ENCODE data around the gene DDX50.
A peak's percentile ranks its signal among the peaks of the same experiment; 100 is the strongest.

The DDX50 gene

GRCh38 chr10:68954904-68955303 lies 53.8 kb downstream of the DDX50 start:
- H3K36me3 ChIP-seq (replicated peaks in 1 of 2; ENCODE audit: control insufficient read depth in 2 of 2, insufficient read depth in 2 of 2, low read length in 2 of 2), result peaks cover 2 to 28% of the 10 kb centered on the region in 2 donors
- H2AK5ac ChIP-seq (ENCODE audit: low read depth, low read length), result no peak overlapping the region
- no peaks in the 10 kb centered on the region for H3K27me3 ChIP-seq (ENCODE audit: control insufficient read depth in 3 of 3, insufficient read depth in 3 of 3, low read depth in 1 of 3, low read length in 3 of 3)
- H2BK120ac ChIP-seq (ENCODE audit: low read depth, low read length), result no peak overlapping the region
- peaks cover 2 to 3% of the 10 kb centered on the region in 2 donors for H3K4me1 ChIP-seq (ENCODE audit: control insufficient read depth in 2 of 2, insufficient read depth in 1 of 2, low read depth in 1 of 2, low read length in 2 of 2)
- H3K79me1 ChIP-seq (ENCODE audit: low read depth, low read length), result peaks cover 4% of the 10 kb centered on the region
- H3K9me3 ChIP-seq (replicated peaks in 1 of 2; ENCODE audit: control insufficient read depth in 2 of 2, insufficient read depth in 1 of 2, low read depth in 1 of 2, low read length in 2 of 2), result no peaks in the 10 kb centered on the region
- H2AFZ ChIP-seq (ENCODE audit: low read length), result no peak overlapping the region
- H2BK12ac ChIP-seq (ENCODE audit: low read length), result no peak overlapping the region
- H3K4ac ChIP-seq (ENCODE audit: low read length), result no peak overlapping the region
- H3K9ac ChIP-seq (ENCODE audit: low read depth, low read length, poor library complexity), result no peak overlapping the region
- no peak overlapping the region for H3K23ac ChIP-seq (ENCODE audit: low read depth, low read length, poor library complexity)
- H2BK15ac ChIP-seq (ENCODE audit: low read length), result no peak overlapping the region
- DNase-seq (ENCODE audit: low spot score), result no peak
- no peak overlapping the region for H3K14ac ChIP-seq (ENCODE audit: low read length)
- H2BK5ac ChIP-seq (ENCODE audit: low read length), result no peak overlapping the region
- H3K4me3 ChIP-seq (ENCODE audit: low read length in 2 of 2), result peak overlapping the region in 1 of 2 donors; percentile 60
- H3K27ac ChIP-seq (replicated peaks; ENCODE audit: low read length), result no peak overlapping the region
- WGBS, 2 donors (ENCODE audit: extremely low coverage in 2 of 2, insufficient read length in 2 of 2, insufficient replicate concordance in 1 of 2), result no CpG with 5 or more reads among the region's 12 CpGs
- H3K18ac ChIP-seq (ENCODE audit: low read length), result no peak overlapping the region
- no peak overlapping the region for H3K4me2 ChIP-seq (ENCODE audit: insufficient read depth, low read length, poor library complexity, severe bottlenecking)
- no peak overlapping the region for H4K91ac ChIP-seq (ENCODE audit: low read depth, low read length, poor library complexity)
- H4K8ac ChIP-seq (ENCODE audit: low read depth, low read length), result no peak overlapping the region

- Histone ChIP-seq H3K9ac (ENCODE audit: low read depth, low read length, poor library complexity) (no peak overlapping the region), H3K4me1 (ENCODE audit: control insufficient read depth in 2 of 2, insufficient read depth in 1 of 2, low read depth in 1 of 2, low read length in 2 of 2) (peaks cover 2 to 3% of the 10 kb centered on the region in 2 donors), H3K4ac (ENCODE audit: low read length) (no peak overlapping the region), H2BK120ac (ENCODE audit: low read depth, low read length) (no peak overlapping the region), H4K8ac (ENCODE audit: low read depth, low read length) (no peak overlapping the region), H3K27ac (replicated peaks; ENCODE audit: low read length) (peak overlapping the region; percentile 74), H3K27me3 (ENCODE audit: control insufficient read depth in 3 of 3, insufficient read depth in 3 of 3, low read depth in 1 of 3, low read length in 3 of 3) (no peaks in the 10 kb centered on the region), H3K36me3 (replicated peaks in 1 of 2; ENCODE audit: control insufficient read depth in 2 of 2, insufficient read depth in 2 of 2, low read length in 2 of 2) (peaks cover 5 to 27% of the 10 kb centered on the region in 2 donors), H3K23ac (ENCODE audit: low read depth, low read length, poor library complexity) (no peak overlapping the region), H3K14ac (ENCODE audit: low read length) (no peak overlapping the region), H4K91ac (ENCODE audit: low read depth, low read length, poor library complexity) (no peak overlapping the region), H2BK15ac (ENCODE audit: low read length) (no peak overlapping the region), H3K4me3 (ENCODE audit: low read length in 2 of 2) (peak overlapping the region; percentile 60 to 99), H3K4me2 (ENCODE audit: insufficient read depth, low read length, poor library complexity, severe bottlenecking) (peak overlapping the region; percentile 52), H2AK5ac (ENCODE audit: low read depth, low read length) (no peak overlapping the region), H3K18ac (ENCODE audit: low read length) (no peak overlapping the region), H2BK5ac (ENCODE audit: low read length) (no peak overlapping the region), H3K79me1 (ENCODE audit: low read depth, low read length) (peaks cover 4% of the 10 kb centered on the region), H2BK12ac (ENCODE audit: low read length) (no peak overlapping the region), H3K9me3 (replicated peaks in 1 of 2; ENCODE audit: control insufficient read depth in 2 of 2, insufficient read depth in 1 of 2, low read depth in 1 of 2, low read length in 2 of 2) (no peaks in the 10 kb centered on the region), H2AFZ (ENCODE audit: low read length) (peak overlapping the region; percentile 89)
- DNase-seq (ENCODE audit: low spot score), result no peak
- no CpG with 5 or more reads among the region's 16 CpGs for WGBS, 2 donors (ENCODE audit: extremely low coverage in 2 of 2, insufficient read length in 2 of 2, insufficient replicate concordance in 1 of 2)
Measured at GRCh38 chr10:68955355-68955831, 54.3 kb downstream of the DDX50 start.

- H4K91ac ChIP-seq (ENCODE audit: low read depth, low read length, poor library complexity), result no peak within 1 kb of the TSS
- H2BK5ac ChIP-seq (ENCODE audit: low read length), result no peak within 1 kb of the TSS
- peak within 1 kb of the TSS; percentile 74 for H3K27ac ChIP-seq (replicated peaks; ENCODE audit: low read length)
- H2BK15ac ChIP-seq (ENCODE audit: low read length), result no peak within 1 kb of the TSS
- no peak within 1 kb of the TSS for H4K8ac ChIP-seq (ENCODE audit: low read depth, low read length)
- H3K79me1 ChIP-seq (ENCODE audit: low read depth, low read length), result peaks cover 4% of the 10 kb centered on the region
- H3K9me3 ChIP-seq (replicated peaks in 1 of 2; ENCODE audit: control insufficient read depth in 2 of 2, insufficient read depth in 1 of 2, low read depth in 1 of 2, low read length in 2 of 2), result no peaks in the 10 kb centered on the region
- no peak within 1 kb of the TSS for H2BK120ac ChIP-seq (ENCODE audit: low read depth, low read length)
- DNase-seq (ENCODE audit: low spot score), result peak; percentile 75
- H3K27me3 ChIP-seq (ENCODE audit: control insufficient read depth in 3 of 3, insufficient read depth in 3 of 3, low read depth in 1 of 3, low read length in 3 of 3), result no peaks in the 10 kb centered on the region
- no CpG with 5 or more reads among the region's 53 CpGs for WGBS, 2 donors (ENCODE audit: extremely low coverage in 2 of 2, insufficient read length in 2 of 2, insufficient replicate concordance in 1 of 2)
- H3K36me3 ChIP-seq (replicated peaks in 1 of 2; ENCODE audit: control insufficient read depth in 2 of 2, insufficient read depth in 2 of 2, low read length in 2 of 2), result peaks cover 3 to 28% of the 10 kb centered on the region in 2 donors
- no peak within 1 kb of the TSS for H3K18ac ChIP-seq (ENCODE audit: low read length)
- H3K4me3 ChIP-seq (ENCODE audit: low read length in 2 of 2), result peak within 1 kb of the TSS; percentile 60 to 99
- H2AK5ac ChIP-seq (ENCODE audit: low read depth, low read length), result no peak within 1 kb of the TSS
- no peak within 1 kb of the TSS for H3K14ac ChIP-seq (ENCODE audit: low read length)
- H3K4ac ChIP-seq (ENCODE audit: low read length), result no peak within 1 kb of the TSS
- H3K23ac ChIP-seq (ENCODE audit: low read depth, low read length, poor library complexity), result peak within 1 kb of the TSS; percentile 26
- peak within 1 kb of the TSS; percentile 89 for H2AFZ ChIP-seq (ENCODE audit: low read length)
- H3K4me1 ChIP-seq (ENCODE audit: control insufficient read depth in 2 of 2, insufficient read depth in 1 of 2, low read depth in 1 of 2, low read length in 2 of 2), result peaks cover 2 to 3% of the 10 kb centered on the region in 2 donors
- peak within 1 kb of the TSS; percentile 52 for H3K4me2 ChIP-seq (ENCODE audit: insufficient read depth, low read length, poor library complexity, severe bottlenecking)
- H3K9ac ChIP-seq (ENCODE audit: low read depth, low read length, poor library complexity), result peak within 1 kb of the TSS; percentile 71
- no peak within 1 kb of the TSS for H2BK12ac ChIP-seq (ENCODE audit: low read length)
Measured at GRCh38 chr10:68955832-68956532, 54.9 kb downstream of the DDX50 start, which contains the start of gene DDX21. Gene DDX21, plus strand, starts transcription at chr10:68956170. Its CDS starts 56 bp downstream, at chr10:68956226.

- H3K9me3 ChIP-seq (replicated peaks in 1 of 2; ENCODE audit: control insufficient read depth in 2 of 2, insufficient read depth in 1 of 2, low read depth in 1 of 2, low read length in 2 of 2), result no peaks in the 10 kb centered on the region
- H3K4me1 ChIP-seq (ENCODE audit: control insufficient read depth in 2 of 2, insufficient read depth in 1 of 2, low read depth in 1 of 2, low read length in 2 of 2), result peaks cover 2 to 3% of the 10 kb centered on the region in 2 donors
- no peak overlapping the region for H2AK5ac ChIP-seq (ENCODE audit: low read depth, low read length)
- no peak overlapping the region for H3K18ac ChIP-seq (ENCODE audit: low read length)
- no peak overlapping the region for H3K27ac ChIP-seq (replicated peaks; ENCODE audit: low read length)
- peak overlapping the region; percentile 60 to 99 for H3K4me3 ChIP-seq (ENCODE audit: low read length in 2 of 2)
- H2BK15ac ChIP-seq (ENCODE audit: low read length), result no peak overlapping the region
- no peak overlapping the region for H3K14ac ChIP-seq (ENCODE audit: low read length)
- no CpG with 5 or more reads among the region's 7 CpGs for WGBS, 2 donors (ENCODE audit: extremely low coverage in 2 of 2, insufficient read length in 2 of 2, insufficient replicate concordance in 1 of 2)
- no peaks in the 10 kb centered on the region for H3K27me3 ChIP-seq (ENCODE audit: control insufficient read depth in 3 of 3, insufficient read depth in 3 of 3, low read depth in 1 of 3, low read length in 3 of 3)
- no peak overlapping the region for H2BK5ac ChIP-seq (ENCODE audit: low read length)
- no peak overlapping the region for H3K23ac ChIP-seq (ENCODE audit: low read depth, low read length, poor library complexity)
- H3K36me3 ChIP-seq (replicated peaks in 1 of 2; ENCODE audit: control insufficient read depth in 2 of 2, insufficient read depth in 2 of 2, low read length in 2 of 2), result peaks cover 5 to 41% of the 10 kb centered on the region in 2 donors
- no peak overlapping the region for H2BK120ac ChIP-seq (ENCODE audit: low read depth, low read length)
- DNase-seq (ENCODE audit: low spot score), result no peak
- peaks cover 4% of the 10 kb centered on the region for H3K79me1 ChIP-seq (ENCODE audit: low read depth, low read length)
- no peak overlapping the region for H2BK12ac ChIP-seq (ENCODE audit: low read length)
- no peak overlapping the region for H3K4ac ChIP-seq (ENCODE audit: low read length)
- peak overlapping the region; percentile 89 for H2AFZ ChIP-seq (ENCODE audit: low read length)
- peak overlapping the region; percentile 52 for H3K4me2 ChIP-seq (ENCODE audit: insufficient read depth, low read length, poor library complexity, severe bottlenecking)
- no peak overlapping the region for H4K91ac ChIP-seq (ENCODE audit: low read depth, low read length, poor library complexity)
- H4K8ac ChIP-seq (ENCODE audit: low read depth, low read length), result no peak overlapping the region
- no peak overlapping the region for H3K9ac ChIP-seq (ENCODE audit: low read depth, low read length, poor library complexity)
Measured at GRCh38 chr10:68957284-68957615, 56.1 kb downstream of the DDX50 start.

Data from neuronal stem cell (in vitro differentiated cells).